Measurements from ENCODE around the gene MAZ. TPM values are rescaled to one million over a fixed set of nuclear protein-coding genes. Genes with fewer than 3 reads are reported as not detected.
A peak's percentile ranks its signal among the peaks of the same experiment; 100 is the strongest.

MAZ gene
- total RNA-seq, 2 donors from 2014 or later, result 180 to 188 TPM

- Histone ChIP-seq H3K36me3 (no peaks in the 10 kb centered on the region), H3K9me3 (no peaks in the 10 kb centered on the region), H3K27ac (peak overlapping the region; percentile 96 to 98), H3K27me3 (replicated peaks; ENCODE audit: insufficient read depth) (no peaks in the 10 kb centered on the region), H3K4me3 (peak overlapping the region; percentile 63 to 77), H3K4me1 (replicated peaks) (peaks cover 12% of the 10 kb centered on the region)
- WGBS, result 6% methylated on average over 38 of the region's 39 CpGs
- no peak for TF ChIP-seq CTCF (IDR thresholded peaks at IDR 0.05)
- no peak for TF ChIP-seq POLR2A (IDR thresholded peaks at IDR 0.05)
- TF ChIP-seq POLR2AphosphoS5 (IDR thresholded peaks at IDR 0.05), result no peak
- DNase-seq (ENCODE audit: low spot score), result no peak
- intact Hi-C loops (cut with DNase I), result loop anchor here (5.0 kb wide), 1 partner anchor 47 kb away; the partner anchor contains the start of gene CDIPT
Measured at GRCh38 chr16:29815032-29815721, 8.8 kb downstream of the MAZ start.

- H3K4me1 ChIP-seq (replicated peaks), result peaks cover 4% of the 10 kb centered on the region
- under 1% methylated on average over 68 of the region's 70 CpGs for WGBS
- H3K27me3 ChIP-seq (replicated peaks; ENCODE audit: insufficient read depth), result no peaks in the 10 kb centered on the region
- no peaks in the 10 kb centered on the region for H3K36me3 ChIP-seq
- peak; percentile 98 for DNase-seq (ENCODE audit: low spot score)
- peak; percentile 76 for TF ChIP-seq POLR2A (IDR thresholded peaks at IDR 0.05)
- peak; percentile 98 for TF ChIP-seq POLR2AphosphoS5 (IDR thresholded peaks at IDR 0.05)
- TF ChIP-seq CTCF (IDR thresholded peaks at IDR 0.05), result peak; percentile 89 to 95 (median 94)
- H3K4me3 ChIP-seq, result peak within 1 kb of the TSS; percentile 63 to 77
- no peaks in the 10 kb centered on the region for H3K9me3 ChIP-seq
- peak within 1 kb of the TSS; percentile 96 to 98 for H3K27ac ChIP-seq
- intact Hi-C loops (cut with DNase I), result loop anchor here (5.0 kb wide), 1 partner anchor 46 kb away; the partner anchor contains the start of gene CDIPT
Measured at GRCh38 chr16:29815793-29816693, 9.7 kb downstream of the MAZ start, which contains the start of gene PAGR1. Gene PAGR1, plus strand, starts transcription at chr16:29816152. Its CDS starts 374 bp downstream, at chr16:29816526.

DNA sequence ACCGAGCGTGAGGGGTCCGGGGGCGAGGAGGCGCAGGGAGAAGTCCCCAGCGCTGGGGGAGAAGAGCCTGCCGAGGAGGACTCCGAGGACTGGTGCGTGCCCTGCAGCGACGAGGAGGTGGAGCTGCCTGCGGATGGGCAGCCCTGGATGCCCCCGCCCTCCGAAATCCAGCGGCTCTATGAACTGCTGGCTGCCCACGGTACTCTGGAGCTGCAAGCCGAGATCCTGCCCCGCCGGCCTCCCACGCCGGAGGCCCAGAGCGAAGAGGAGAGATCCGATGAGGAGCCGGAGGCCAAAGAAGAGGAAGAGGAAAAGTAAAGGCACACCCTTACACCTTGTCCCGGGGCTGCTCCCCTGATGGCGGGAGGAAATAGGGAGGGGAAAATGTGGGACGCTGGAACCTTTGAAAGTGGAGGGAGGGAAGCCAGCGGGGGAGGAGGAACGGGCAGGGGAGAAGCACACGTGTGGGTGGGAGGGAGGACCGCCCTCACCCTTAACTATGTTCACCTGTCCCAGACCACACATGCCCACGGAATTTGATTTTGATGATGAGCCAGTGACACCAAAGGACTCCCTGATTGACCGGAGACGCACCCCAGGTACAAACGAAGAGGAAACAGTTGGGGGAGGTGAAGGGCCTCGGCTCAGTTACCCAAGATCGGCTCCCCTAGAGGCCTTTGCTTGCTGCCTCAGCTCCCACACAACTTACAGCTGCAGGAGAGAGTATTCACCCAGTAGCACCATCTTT lies 10.5 kb downstream of the MAZ start:
- intact Hi-C loops (cut with DNase I), result loop anchor here (5.0 kb wide), 1 partner anchor 45 kb away; the partner anchor contains the start of gene CDIPT
- Histone ChIP-seq H3K27ac (peak overlapping the region; percentile 96 to 98), H3K4me1 (replicated peaks) (peaks cover 5% of the 10 kb centered on the region), H3K4me3 (peak overlapping the region; percentile 63 to 77), H3K9me3 (no peaks in the 10 kb centered on the region), H3K36me3 (no peaks in the 10 kb centered on the region), H3K27me3 (replicated peaks; ENCODE audit: insufficient read depth) (no peaks in the 10 kb centered on the region)
- WGBS, result 2% methylated on average over 37 of the region's 37 CpGs
- TF ChIP-seq POLR2A (IDR thresholded peaks at IDR 0.05), result peak; percentile 32
- TF ChIP-seq POLR2AphosphoS5 (IDR thresholded peaks at IDR 0.05), result peak; percentile 9
- no peak for TF ChIP-seq CTCF (IDR thresholded peaks at IDR 0.05)
- DNase-seq (ENCODE audit: low spot score), result peak; percentile 55

- no peak for DNase-seq (ENCODE audit: low spot score)
- Histone ChIP-seq H3K4me1 (replicated peaks) (peaks cover 13% of the 10 kb centered on the region), H3K27ac (no peak overlapping the region), H3K4me3 (no peak overlapping the region), H3K36me3 (no peaks in the 10 kb centered on the region), H3K9me3 (no peaks in the 10 kb centered on the region), H3K27me3 (replicated peaks; ENCODE audit: insufficient read depth) (no peaks in the 10 kb centered on the region)
- TF ChIP-seq POLR2A (IDR thresholded peaks at IDR 0.05), result no peak
- no peak for TF ChIP-seq CTCF (IDR thresholded peaks at IDR 0.05)
- TF ChIP-seq POLR2AphosphoS5 (IDR thresholded peaks at IDR 0.05), result no peak
- 93% methylated on average over 4 of the region's 4 CpGs for WGBS
- intact Hi-C loops (cut with DNase I), result loop anchor here (5.0 kb wide), 1 partner anchor 44 kb away; the partner anchor contains the start of gene CDIPT
Measured at GRCh38 chr16:29818082-29818481, 11.8 kb downstream of the MAZ start.

Data from prostate gland (tissue), 2 donors.